ENCODE measurements around the gene CCN5. TPM values are rescaled to one million over a fixed set of nuclear protein-coding genes. Genes with fewer than 3 reads are reported as not detected.

Gene CCN5
- polyA plus RNA-seq, 1 donor: 0.09 TPM

DNA sequence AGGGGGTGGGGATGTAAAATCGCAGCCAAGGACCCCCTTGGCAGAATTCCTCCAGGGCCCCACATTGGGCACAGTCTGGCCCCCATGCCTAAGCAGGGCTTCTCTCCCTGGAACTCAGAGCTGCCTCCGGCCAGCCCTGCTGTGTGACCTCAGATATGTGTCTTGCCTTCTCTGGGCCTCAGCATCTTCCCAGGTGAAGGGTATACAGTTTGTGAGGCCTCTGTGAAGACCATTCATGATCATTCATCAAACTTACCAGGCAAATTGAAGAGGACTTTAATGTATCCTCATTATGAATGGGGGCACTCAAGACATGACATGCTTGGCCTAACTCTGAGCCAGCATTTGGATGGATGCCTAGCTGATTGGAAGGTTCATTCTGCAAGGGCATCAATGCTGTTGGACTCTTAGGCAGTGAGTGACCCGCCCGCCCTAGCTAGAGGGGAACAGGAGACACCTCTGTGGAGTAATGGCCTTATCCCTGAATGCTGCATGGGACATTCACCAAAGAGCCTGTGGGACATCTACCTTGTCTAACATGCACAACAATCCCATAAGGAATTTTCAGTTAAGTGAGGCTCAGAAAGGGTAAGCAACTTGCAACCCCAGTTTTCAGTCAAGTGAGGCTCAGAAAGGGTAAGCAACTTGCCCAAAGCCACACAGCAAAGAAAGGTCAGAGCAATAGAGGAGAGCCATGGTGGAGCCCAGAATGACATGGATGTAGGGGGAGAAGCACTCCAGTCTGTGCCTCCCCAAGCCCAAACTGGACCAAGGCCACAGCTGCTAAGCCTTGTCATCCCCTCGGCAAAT is 535 bp downstream of the CCN5 start:
- Histone ChIP-seq H3K4me3 (ENCODE audit: low read length) (no peak overlapping the region), H3K27me3 (ENCODE audit: control insufficient read depth, insufficient read depth, low read length) (no peaks in the 10 kb centered on the region), H3K9me3 (ENCODE audit: control insufficient read depth, low read depth, low read length) (no peaks in the 10 kb centered on the region), H3K27ac (ENCODE audit: low read length) (no peak overlapping the region), H3K4me1 (ENCODE audit: control insufficient read depth, insufficient read depth, low read length) (no peaks in the 10 kb centered on the region), H3K36me3 (ENCODE audit: control insufficient read depth, insufficient read depth, low read length) (no peaks in the 10 kb centered on the region)
- no peak for DNase-seq
- no CpG with 5 or more reads among the region's 5 CpGs for WGBS (ENCODE audit: insufficient coverage, low lambda C conversion rate)

DNA sequence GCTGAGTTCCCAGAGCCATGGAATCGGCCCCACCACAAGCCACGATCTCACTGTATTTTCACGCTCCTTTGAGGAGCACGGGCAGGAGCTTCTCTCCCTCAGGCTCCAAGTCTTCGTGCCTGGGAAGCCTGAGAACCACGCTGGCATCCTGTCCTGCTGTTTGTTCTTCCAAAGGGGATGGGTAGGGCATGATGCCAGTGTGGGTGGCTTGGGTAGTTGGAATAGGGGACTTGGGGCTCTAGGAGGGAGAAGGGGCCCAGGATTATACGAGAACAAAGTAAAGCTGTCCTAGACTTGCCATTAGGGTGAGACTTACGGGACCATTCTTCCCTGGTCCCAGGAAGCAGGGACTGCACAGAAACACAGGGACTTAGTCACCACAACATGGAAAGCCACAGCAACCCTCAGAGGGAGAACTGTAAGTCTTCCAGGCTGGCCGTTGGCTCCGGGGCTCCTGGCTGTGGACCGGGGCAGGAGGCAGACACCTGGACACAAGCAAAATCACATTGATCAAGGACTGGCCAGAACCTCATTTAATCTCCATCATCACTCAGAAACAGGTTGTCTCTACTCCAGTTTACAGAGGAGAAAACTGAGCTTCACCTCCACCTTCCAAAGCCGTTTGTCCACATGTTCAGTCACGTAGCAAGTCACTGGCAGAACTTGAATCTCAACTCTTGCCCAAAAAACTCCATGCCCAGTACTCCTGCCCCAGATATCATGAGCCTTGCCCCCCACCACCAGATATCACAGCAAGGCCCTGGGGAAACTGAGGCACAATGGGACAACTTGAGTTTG is 1.3 kb downstream of the CCN5 start:
- Histone ChIP-seq H3K36me3 (ENCODE audit: control insufficient read depth, insufficient read depth, low read length) (no peaks in the 10 kb centered on the region), H3K27ac (ENCODE audit: low read length) (no peak overlapping the region), H3K4me1 (ENCODE audit: control insufficient read depth, insufficient read depth, low read length) (no peaks in the 10 kb centered on the region), H3K4me3 (ENCODE audit: low read length) (no peak overlapping the region), H3K9me3 (ENCODE audit: control insufficient read depth, low read depth, low read length) (no peaks in the 10 kb centered on the region), H3K27me3 (ENCODE audit: control insufficient read depth, insufficient read depth, low read length) (no peaks in the 10 kb centered on the region)
- DNase-seq: no peak
- no CpG with 5 or more reads among the region's 13 CpGs for WGBS (ENCODE audit: insufficient coverage, low lambda C conversion rate)

DNA sequence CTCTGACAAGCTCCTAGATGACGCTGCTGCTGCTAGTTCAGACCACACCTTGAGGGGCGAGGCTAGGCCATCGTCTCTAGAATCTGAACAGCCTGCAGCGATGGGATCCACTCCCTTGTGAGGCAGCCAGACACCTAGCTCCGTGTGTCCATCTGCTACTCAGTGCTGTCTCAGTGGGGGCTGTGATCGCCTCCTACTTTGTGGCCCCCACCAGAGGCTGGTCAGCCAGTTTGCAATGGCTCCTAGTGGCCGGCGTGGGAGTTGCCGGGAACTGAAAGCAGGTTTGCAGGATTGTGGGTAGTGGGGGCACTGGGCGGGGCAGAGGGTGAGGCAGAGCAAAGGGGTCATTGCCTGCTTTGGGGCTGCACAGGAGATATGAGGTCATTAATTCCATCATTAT is 2.8 kb downstream of the CCN5 start:
- Histone ChIP-seq H3K4me3 (ENCODE audit: low read length) (no peak overlapping the region), H3K4me1 (ENCODE audit: control insufficient read depth, insufficient read depth, low read length) (no peaks in the 10 kb centered on the region), H3K27me3 (ENCODE audit: control insufficient read depth, insufficient read depth, low read length) (no peaks in the 10 kb centered on the region), H3K9me3 (ENCODE audit: control insufficient read depth, low read depth, low read length) (no peaks in the 10 kb centered on the region), H3K36me3 (ENCODE audit: control insufficient read depth, insufficient read depth, low read length) (no peaks in the 10 kb centered on the region), H3K27ac (ENCODE audit: low read length) (no peak overlapping the region)
- no peak for DNase-seq
- WGBS (ENCODE audit: insufficient coverage, low lambda C conversion rate): no CpG with 5 or more reads among the region's 10 CpGs

DNA sequence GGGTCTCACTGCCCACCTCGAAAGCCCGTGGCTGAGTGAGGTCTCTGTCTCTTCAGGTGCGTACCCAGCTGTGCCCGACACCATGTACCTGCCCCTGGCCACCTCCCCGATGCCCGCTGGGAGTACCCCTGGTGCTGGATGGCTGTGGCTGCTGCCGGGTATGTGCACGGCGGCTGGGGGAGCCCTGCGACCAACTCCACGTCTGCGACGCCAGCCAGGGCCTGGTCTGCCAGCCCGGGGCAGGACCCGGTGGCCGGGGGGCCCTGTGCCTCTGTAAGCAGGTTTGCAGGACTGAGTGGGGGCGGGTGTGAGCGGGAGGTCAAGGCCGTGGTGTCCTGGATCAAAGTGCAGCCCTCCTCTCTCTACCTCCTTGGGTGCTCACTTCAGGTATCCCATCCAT is 4.7 kb downstream of the CCN5 start:
- no peak overlapping the region for H3K27ac ChIP-seq (ENCODE audit: low read length)
- WGBS (ENCODE audit: insufficient coverage, low lambda C conversion rate): no CpG with 5 or more reads among the region's 19 CpGs
- no peaks in the 10 kb centered on the region for H3K36me3 ChIP-seq (ENCODE audit: control insufficient read depth, insufficient read depth, low read length)
- no peaks in the 10 kb centered on the region for H3K9me3 ChIP-seq (ENCODE audit: control insufficient read depth, low read depth, low read length)
- no peak for DNase-seq
- H3K4me3 ChIP-seq (ENCODE audit: low read length): no peak overlapping the region
- no peaks in the 10 kb centered on the region for H3K4me1 ChIP-seq (ENCODE audit: control insufficient read depth, insufficient read depth, low read length)
- H3K27me3 ChIP-seq (ENCODE audit: control insufficient read depth, insufficient read depth, low read length): peaks cover 10% of the 10 kb centered on the region

DNA sequence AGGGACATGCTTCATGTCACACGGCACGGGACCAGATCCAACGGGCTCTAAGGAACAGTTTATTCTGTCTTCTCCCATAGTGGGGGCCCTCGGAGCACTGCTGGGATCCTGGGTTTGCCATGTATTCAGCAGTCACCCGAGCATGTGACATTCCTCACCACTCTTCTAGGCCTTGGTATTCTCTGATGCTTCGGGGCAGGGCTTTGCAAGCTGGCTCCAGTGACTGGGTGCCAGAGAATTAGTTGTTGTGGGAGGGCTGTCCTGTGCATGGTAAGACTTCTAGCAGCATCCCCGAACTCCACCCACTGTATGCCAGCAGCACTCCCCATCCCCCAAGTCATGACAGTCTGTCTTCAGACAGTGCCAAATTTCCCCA is 5.4 kb downstream of the CCN5 start:
- Histone ChIP-seq H3K27ac (ENCODE audit: low read length) (no peak overlapping the region), H3K9me3 (ENCODE audit: control insufficient read depth, low read depth, low read length) (no peaks in the 10 kb centered on the region), H3K36me3 (ENCODE audit: control insufficient read depth, insufficient read depth, low read length) (no peaks in the 10 kb centered on the region), H3K27me3 (ENCODE audit: control insufficient read depth, insufficient read depth, low read length) (peaks cover 14% of the 10 kb centered on the region), H3K4me1 (ENCODE audit: control insufficient read depth, insufficient read depth, low read length) (no peaks in the 10 kb centered on the region), H3K4me3 (ENCODE audit: low read length) (no peak overlapping the region)
- DNase-seq: no peak
- no CpG with 5 or more reads among the region's 7 CpGs for WGBS (ENCODE audit: insufficient coverage, low lambda C conversion rate)

DNA sequence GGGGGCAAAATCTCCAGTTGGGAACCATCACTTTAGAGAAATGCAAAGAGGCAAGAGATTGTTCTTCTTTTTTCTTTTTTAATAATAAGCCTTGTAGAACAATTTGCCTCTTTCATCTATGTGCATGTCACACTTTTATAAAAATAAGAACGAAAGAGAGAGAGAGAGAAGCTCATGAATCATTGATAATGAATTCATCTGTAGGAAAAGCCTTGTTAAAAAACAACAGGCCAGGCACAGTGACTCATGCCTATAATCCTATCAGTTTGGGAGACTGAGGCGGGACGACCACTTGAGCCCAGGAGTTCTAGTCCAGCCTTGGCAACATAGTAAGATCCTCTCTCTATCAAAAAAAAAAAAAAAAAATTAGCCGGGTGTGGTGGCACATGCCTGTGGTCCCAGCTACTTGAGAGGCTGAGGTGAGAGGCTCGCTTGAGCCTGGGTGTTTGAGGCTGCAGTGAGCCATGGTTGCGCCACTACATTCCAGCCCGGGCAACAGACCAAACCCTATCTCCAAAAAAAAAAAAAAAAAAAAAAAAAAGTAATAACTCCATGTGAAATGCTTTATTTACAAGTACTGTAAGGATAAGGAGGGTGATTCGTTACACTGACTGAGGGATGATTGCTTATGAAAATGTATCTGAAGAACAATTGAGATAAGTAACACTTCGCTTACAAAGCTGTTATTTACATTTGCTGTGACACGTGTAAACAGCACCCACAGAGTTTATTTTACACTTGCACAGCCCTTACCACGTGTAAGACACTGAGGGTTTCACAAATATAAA is 6.0 kb downstream of the CCN5 start:
- no peak for DNase-seq
- no peak overlapping the region for H3K27ac ChIP-seq (ENCODE audit: low read length)
- WGBS (ENCODE audit: insufficient coverage, low lambda C conversion rate): no CpG with 5 or more reads among the region's 11 CpGs
- peaks cover 14% of the 10 kb centered on the region for H3K27me3 ChIP-seq (ENCODE audit: control insufficient read depth, insufficient read depth, low read length)
- H3K4me1 ChIP-seq (ENCODE audit: control insufficient read depth, insufficient read depth, low read length): no peaks in the 10 kb centered on the region
- no peak overlapping the region for H3K4me3 ChIP-seq (ENCODE audit: low read length)
- no peaks in the 10 kb centered on the region for H3K9me3 ChIP-seq (ENCODE audit: control insufficient read depth, low read depth, low read length)
- no peaks in the 10 kb centered on the region for H3K36me3 ChIP-seq (ENCODE audit: control insufficient read depth, insufficient read depth, low read length)

DNA sequence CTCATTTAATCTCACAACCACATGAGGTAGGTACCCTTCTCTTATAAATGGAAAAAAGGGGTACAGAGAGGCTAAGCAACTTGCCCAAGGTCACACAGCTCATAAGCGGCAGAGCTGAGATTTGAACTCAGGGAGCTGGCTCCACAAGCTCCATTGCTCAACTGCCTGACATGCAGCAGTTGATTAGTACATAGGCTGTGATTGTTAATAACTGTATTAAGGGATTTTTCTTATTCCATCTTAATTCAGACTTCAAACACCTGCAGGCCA is 6.6 kb downstream of the CCN5 start:
- no CpG with 5 or more reads among the region's 1 CpG for WGBS (ENCODE audit: insufficient coverage, low lambda C conversion rate)
- no peak for DNase-seq
- Histone ChIP-seq H3K9me3 (ENCODE audit: control insufficient read depth, low read depth, low read length) (no peaks in the 10 kb centered on the region), H3K4me1 (ENCODE audit: control insufficient read depth, insufficient read depth, low read length) (no peaks in the 10 kb centered on the region), H3K27ac (ENCODE audit: low read length) (no peak overlapping the region), H3K36me3 (ENCODE audit: control insufficient read depth, insufficient read depth, low read length) (no peaks in the 10 kb centered on the region), H3K27me3 (ENCODE audit: control insufficient read depth, insufficient read depth, low read length) (peaks cover 14% of the 10 kb centered on the region), H3K4me3 (ENCODE audit: low read length) (no peak overlapping the region)

DNA sequence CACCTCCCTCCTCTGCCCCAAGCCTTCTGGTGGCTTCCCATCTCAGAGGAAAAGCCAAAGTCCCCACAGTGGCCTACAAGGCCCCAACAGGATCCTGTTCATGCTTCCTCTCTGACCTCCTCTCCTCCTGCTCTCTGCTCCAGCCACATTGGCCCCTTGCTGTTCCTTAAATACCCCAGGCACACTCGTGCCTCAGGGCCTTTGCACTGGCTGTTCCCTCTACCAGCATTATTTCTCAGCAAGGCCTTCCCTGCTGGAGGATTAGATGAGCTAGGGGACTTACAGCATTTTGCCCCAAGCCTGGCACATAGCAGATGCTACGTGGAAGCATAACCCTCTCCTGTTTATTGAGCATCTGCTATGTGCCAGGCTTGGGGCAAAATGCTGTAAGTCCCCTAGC is 7.8 kb downstream of the CCN5 start:
- H3K4me1 ChIP-seq (ENCODE audit: control insufficient read depth, insufficient read depth, low read length): no peaks in the 10 kb centered on the region
- H3K27ac ChIP-seq (ENCODE audit: low read length): no peak overlapping the region
- peaks cover 14% of the 10 kb centered on the region for H3K27me3 ChIP-seq (ENCODE audit: control insufficient read depth, insufficient read depth, low read length)
- no CpG with 5 or more reads among the region's 2 CpGs for WGBS (ENCODE audit: insufficient coverage, low lambda C conversion rate)
- H3K9me3 ChIP-seq (ENCODE audit: control insufficient read depth, low read depth, low read length): no peaks in the 10 kb centered on the region
- no peaks in the 10 kb centered on the region for H3K36me3 ChIP-seq (ENCODE audit: control insufficient read depth, insufficient read depth, low read length)
- H3K4me3 ChIP-seq (ENCODE audit: low read length): no peak overlapping the region
- no peak for DNase-seq

DNA sequence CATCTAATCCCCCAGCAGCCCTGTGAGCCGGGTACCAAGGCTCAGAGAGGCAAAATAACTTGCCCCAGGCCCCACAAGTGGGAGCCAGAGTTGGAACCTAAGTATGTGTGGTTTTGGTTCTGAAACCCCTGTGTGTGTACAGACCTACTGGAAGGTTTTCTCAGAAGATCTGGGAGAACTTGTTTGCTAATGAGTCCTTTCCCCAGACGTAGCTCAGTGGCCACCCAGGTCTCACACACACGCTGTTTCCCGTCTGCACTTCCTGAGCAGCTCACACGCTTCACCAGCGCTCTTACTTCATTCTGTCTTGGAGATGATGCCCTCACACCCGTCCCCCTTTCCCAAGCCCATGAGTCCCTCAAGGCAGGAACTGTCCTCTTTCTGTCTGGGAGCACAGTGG is 8.2 kb downstream of the CCN5 start:
- WGBS (ENCODE audit: insufficient coverage, low lambda C conversion rate): no CpG with 5 or more reads among the region's 7 CpGs
- H3K4me1 ChIP-seq (ENCODE audit: control insufficient read depth, insufficient read depth, low read length): peaks cover 3% of the 10 kb centered on the region
- H3K9me3 ChIP-seq (ENCODE audit: control insufficient read depth, low read depth, low read length): no peaks in the 10 kb centered on the region
- H3K4me3 ChIP-seq (ENCODE audit: low read length): no peak overlapping the region
- DNase-seq: no peak
- no peaks in the 10 kb centered on the region for H3K36me3 ChIP-seq (ENCODE audit: control insufficient read depth, insufficient read depth, low read length)
- H3K27ac ChIP-seq (ENCODE audit: low read length): no peak overlapping the region
- peaks cover 14% of the 10 kb centered on the region for H3K27me3 ChIP-seq (ENCODE audit: control insufficient read depth, insufficient read depth, low read length)

DNA sequence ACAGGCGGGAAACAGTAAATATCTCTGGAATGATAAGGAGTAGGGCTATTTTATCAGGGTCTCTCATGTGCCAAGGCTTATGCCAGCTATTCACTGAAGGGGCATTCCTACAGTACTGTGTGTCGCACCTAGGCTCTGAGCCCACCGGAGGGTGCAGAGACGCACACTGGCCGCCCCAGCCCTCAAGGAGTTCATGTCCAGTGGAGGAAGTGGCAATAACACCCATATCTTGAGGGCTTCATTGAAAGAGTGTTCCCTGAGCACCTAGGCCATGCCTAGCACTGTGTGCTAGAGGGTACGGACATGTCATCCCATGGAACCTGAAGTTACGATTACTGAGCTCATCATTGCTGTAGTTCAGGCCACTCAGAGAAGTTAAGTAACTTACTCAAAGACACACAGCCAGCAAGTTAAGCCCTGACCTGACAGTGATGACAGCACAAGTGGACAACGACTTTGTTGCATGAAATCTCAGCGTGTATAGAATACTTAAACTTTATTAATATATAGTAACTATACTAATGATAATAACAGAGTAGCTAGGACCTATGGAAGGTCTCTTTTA is 8.7 kb downstream of the CCN5 start:
- no peak for DNase-seq
- peaks cover 6% of the 10 kb centered on the region for H3K4me1 ChIP-seq (ENCODE audit: control insufficient read depth, insufficient read depth, low read length)
- peaks cover 14% of the 10 kb centered on the region for H3K27me3 ChIP-seq (ENCODE audit: control insufficient read depth, insufficient read depth, low read length)
- no peaks in the 10 kb centered on the region for H3K9me3 ChIP-seq (ENCODE audit: control insufficient read depth, low read depth, low read length)
- no peak overlapping the region for H3K4me3 ChIP-seq (ENCODE audit: low read length)
- WGBS (ENCODE audit: insufficient coverage, low lambda C conversion rate): no CpG with 5 or more reads among the region's 9 CpGs
- no peaks in the 10 kb centered on the region for H3K36me3 ChIP-seq (ENCODE audit: control insufficient read depth, insufficient read depth, low read length)
- H3K27ac ChIP-seq (ENCODE audit: low read length): no peak overlapping the region

Measured in large intestine (tissue), 3 donors.